ENCODE results near the gene LEMD1.

The LEMD1 gene

DNA sequence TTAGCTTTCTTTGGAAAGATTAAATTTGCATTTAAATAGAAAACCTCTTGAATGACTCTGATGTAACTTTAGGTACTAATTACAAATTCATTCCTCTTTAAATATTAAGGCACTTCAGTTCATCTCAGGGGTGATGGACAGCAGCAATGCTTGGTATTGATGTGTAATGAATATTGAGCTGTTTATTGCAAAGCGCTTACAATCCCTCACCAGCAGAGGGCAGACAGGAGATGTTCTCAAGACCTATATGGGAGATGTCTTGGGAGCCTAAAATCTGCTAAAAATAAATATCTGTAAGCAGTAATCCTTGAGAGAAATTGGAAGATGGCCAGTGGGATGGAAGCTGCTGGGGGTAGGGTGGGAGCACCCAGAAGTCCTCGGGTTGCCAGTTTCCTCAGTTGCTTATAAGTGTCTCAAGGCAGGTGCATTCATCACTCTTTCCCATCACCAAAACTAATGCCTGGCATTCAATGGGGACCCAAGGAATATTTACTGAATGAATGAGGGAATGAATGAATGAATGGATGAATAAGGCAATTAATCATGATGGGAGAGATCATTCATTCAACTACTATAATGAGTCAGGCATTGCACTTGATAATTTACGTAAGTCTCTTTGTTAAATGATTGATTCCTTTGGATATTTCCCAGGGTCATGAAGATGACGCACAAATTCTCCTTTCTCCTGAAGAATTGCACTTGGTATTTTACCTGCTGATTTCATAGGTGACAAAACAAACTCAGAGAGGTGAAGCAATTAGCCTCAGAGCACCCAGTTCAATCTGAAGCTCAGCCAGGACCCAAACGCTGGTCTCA lies 67.4 kb downstream of the LEMD1 start:
- DNase-seq (ENCODE audit: low read depth), result peak; percentile 57

GRCh38 chr1:205353612-205354011 lies 68.2 kb downstream of the LEMD1 start:
- DNase-seq (ENCODE audit: low read depth), result no peak

GRCh38 chr1:205353191-205353590 lies 68.7 kb downstream of the LEMD1 start:
- DNase-seq (ENCODE audit: low read depth), result no peak

GRCh38 chr1:205351984-205352713 lies 69.7 kb downstream of the LEMD1 start:
- no peak for DNase-seq (ENCODE audit: low read depth)

- DNase-seq (ENCODE audit: low read depth), result no peak
These were observed 71.1 kb downstream of the LEMD1 start for GRCh38 chr1:205350691-205351141.

- no peak for DNase-seq (ENCODE audit: low read depth)
These were observed 71.7 kb downstream of the LEMD1 start for GRCh38 chr1:205350124-205350523.

GRCh38 chr1:205348554-205349487 lies 73.0 kb downstream of the LEMD1 start:
- DNase-seq (ENCODE audit: low read depth), result no peak

DNA sequence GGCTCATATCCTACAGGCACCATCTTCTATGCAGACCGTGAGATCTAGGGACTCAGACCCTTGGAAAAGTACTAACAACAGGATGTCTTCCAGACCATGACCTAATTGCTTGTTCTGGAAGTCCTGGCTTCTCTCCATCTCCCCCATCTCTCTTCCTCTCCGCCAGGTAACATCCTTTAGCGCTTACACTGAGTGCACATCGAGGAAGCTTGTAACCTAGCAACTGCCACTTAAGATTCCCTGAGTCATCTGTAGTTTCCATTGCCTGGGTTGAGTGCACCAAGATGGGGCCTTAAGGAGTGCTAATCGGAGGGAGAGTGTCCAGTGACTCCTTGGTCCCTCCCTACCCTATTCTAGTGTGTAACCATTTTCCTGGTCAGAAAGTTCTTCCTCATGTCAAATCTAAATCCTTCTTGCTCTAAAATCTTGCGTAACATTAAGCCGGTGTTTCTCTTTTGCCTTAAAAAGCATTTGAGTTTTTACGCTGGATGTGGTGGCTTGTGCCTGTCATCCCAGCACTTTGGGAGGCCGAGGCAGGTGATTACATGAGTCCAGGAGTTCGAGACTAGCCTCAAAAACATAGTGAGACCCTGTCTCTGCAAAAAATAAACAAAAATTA lies 74.8 kb downstream of the LEMD1 start:
- DNase-seq (ENCODE audit: low read depth), result no peak

DNA sequence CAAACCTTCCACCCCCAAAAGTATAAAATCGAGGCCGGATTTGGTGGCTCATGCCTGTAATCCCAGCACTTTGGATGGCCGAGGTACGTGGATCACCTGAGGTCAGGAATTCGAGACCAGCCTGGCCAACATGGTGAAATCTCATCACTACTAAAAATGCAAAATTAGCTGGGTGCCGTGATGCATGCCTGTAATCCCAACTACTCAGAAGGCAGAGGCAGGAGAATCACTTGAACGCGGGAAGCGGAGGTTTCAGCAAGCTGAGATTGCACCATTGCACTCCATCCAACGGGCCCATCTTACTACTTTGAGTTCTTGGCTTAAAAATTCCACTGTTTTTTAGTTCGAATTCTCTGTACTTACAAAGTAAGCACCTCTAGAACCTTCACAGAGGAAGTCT lies 76.1 kb downstream of the LEMD1 start:
- DNase-seq (ENCODE audit: low read depth), result no peak

GRCh38 chr1:205344066-205344928 lies 77.6 kb downstream of the LEMD1 start:
- peak; percentile 27 for DNase-seq (ENCODE audit: low read depth)

GRCh38 chr1:205343431-205344065 lies 78.3 kb downstream of the LEMD1 start:
- DNase-seq (ENCODE audit: low read depth), result no peak

GRCh38 chr1:205342986-205343385 lies 78.9 kb downstream of the LEMD1 start:
- no peak for DNase-seq (ENCODE audit: low read depth)

DNA sequence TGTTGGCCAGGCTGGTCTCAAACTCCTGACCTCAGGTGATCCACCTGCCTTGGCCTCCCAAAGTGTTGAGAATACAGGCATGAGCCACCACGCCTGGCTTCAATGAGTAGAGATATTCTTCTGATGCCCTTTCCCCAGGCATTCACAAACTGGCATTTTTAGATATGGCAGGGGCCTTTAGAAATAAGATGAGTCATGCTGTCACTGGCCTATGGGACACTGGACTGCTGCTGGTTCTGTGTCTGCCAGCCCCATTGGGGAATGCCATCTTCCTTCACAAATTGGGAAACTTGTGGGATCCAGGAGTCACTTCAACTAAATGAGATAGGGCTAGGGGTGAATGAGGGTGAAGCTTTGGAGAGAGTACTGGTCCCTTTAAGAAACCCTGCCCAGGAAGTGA lies 81.2 kb downstream of the LEMD1 start:
- DNase-seq (ENCODE audit: low read depth), result no peak

DNA sequence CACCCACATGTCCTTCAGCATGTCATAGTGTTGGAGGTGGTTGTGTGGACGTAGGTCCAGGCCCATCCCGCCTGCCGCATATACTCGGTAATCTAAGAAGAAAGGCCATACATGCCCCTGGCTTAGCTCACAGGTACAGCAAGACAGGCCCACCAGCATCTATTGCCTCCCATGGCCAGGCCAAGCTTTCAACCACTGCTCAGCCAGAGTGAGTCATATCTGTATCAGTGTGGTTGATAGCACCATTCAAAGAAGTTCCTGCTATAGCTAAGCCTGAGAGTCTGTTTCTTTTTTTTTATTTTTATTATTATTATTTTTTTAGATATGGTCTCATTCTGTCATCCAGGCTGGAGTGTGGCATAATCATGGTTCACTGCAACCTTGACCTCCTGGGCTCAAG lies 82.1 kb downstream of the LEMD1 start:
- DNase-seq (ENCODE audit: low read depth), result no peak

GRCh38 chr1:205339197-205339702 lies 82.6 kb downstream of the LEMD1 start:
- no peak for DNase-seq (ENCODE audit: low read depth)

DNA sequence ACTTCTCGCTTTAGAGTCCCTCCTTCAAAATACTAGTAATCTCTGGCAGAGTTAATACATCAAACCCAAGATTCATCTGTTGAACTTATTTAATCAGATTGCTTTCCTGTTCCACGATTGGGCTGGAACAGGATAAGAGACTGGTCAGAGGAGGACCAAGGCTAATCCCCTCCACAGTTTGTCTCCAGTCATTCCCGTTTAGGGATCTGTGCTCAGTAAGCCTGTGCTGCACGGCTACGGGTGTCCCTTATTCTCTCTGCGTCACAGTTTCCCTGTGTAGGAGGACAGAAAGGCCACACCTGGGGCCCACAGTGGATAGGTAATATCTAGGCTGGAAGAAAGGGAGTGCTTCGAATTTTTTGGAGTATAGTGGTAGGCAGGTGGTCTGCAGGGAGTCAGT lies 83.8 kb downstream of the LEMD1 start:
- no peak for DNase-seq (ENCODE audit: low read depth)

- no peak for DNase-seq (ENCODE audit: low read depth)
These were observed 84.4 kb downstream of the LEMD1 start for GRCh38 chr1:205337481-205337880.

- DNase-seq (ENCODE audit: low read depth), result peak; percentile 77
These were observed 86.2 kb downstream of the LEMD1 start for GRCh38 chr1:205335692-205336091.

GRCh38 chr1:205332015-205332791 lies 89.7 kb downstream of the LEMD1 start:
- no peak for DNase-seq (ENCODE audit: low read depth)

Data from activated T-cell treated with anti-CD3 and anti-CD28 coated beads for 1 hour (primary cell).